OCI-LY7 (cell line): ENCODE measurements around the gene PTAFR.

Experiments used
- CTCF ChIP-seq: fragments of 200-600 bp; sonication (generic); conservative IDR thresholded peaks from 2 replicates; pipeline ENCODE4 v1.5.1; 2014; ENCODE audit warnings: mild to moderate bottlenecking, antibody characterized with exemption, low read length, moderate library complexity, mixed read lengths
- EZH2phosphoT487 ChIP-seq: fragments of 200-600 bp; sonication (generic); IDR thresholded peaks from 2 replicates; pipeline ENCODE4 v1.6.1; 2018; ENCODE audit warnings: low read depth, borderline replicate concordance, mild to moderate bottlenecking, mixed run types, antibody characterized with exemption, low read length, moderate library complexity, mixed read lengths

- no peak for TF ChIP-seq CTCF
- no peak for TF ChIP-seq EZH2phosphoT487
Measured at GRCh38 chr1:28127617-28128257, 48.8 kb downstream of the PTAFR start.
